Stimulated activated CD8-positive, alpha-beta memory T cell treated with anti-CD3 and anti-CD28 coated beads, Interleukin-15, amount 100 ng/mL, for 48 hours (primary cell): ENCODE measurements around the gene ZBTB20.

Experiments
- DNase-seq, 2 donors: peaks; one replicate each; pipeline ENCODE4 v3.0.0-alpha.2; 2020; ENCODE audit warnings: low read depth in 2 of 2

ZBTB20 gene

DNA sequence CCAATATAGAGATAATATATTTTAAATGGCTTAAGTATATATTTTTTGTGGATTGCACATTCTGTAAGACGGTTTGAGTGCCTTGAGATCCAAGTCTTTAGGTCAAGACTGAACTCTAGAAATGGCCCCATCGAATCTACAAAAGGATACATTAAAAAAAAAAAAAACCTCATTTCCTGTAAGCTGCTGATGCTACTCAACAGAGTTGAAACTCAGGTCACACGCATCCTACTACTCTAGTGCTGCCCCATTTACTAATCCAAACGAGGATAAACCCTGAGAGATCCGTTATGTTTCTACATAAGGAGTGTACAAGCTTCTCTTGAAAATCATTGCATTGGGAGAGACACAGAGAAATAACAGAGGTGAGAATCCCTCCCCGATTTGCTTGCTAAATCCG, 666.0 kb downstream of the ZBTB20 start:
- DNase-seq = no peak

DNA sequence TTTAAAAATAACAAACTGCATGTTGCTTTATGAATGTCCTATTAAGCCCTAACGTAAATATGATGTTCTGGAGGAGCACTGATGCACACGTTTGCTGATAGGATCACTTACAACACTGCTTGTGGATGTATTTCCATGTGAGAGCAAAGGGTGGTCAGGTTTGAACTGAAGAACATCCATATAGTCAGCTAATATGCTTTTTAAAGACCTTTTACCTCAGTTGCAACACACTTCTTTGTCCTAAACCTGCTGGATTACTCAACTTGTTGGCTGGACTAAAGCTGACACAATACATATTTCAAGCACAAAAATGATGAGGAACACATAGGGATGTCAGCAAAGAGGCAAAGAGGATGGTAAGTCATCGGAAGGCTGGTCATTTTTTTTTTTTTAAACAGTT, 666.6 kb downstream of the ZBTB20 start:
- DNase-seq = no peak

DNA sequence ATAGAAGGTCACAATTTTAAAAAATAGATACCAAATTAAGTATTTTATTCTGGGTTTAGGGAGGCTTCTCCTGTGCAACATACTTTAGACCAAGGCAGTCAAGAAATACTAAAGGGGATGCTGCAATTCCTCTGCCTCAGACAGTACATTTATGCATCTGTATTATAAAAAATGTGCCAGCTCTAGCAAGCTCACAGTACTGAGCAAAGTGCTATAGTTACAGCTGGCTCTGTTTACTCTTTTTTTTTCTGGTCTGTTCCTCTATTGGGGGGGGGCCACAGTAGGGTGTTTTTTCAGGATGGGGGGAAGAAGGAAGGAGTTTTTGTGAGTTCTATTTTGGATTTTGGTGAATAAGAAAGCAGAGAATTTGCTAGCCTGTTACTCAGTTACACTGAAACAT, 668.3 kb downstream of the ZBTB20 start:
- no peak for DNase-seq

DNA sequence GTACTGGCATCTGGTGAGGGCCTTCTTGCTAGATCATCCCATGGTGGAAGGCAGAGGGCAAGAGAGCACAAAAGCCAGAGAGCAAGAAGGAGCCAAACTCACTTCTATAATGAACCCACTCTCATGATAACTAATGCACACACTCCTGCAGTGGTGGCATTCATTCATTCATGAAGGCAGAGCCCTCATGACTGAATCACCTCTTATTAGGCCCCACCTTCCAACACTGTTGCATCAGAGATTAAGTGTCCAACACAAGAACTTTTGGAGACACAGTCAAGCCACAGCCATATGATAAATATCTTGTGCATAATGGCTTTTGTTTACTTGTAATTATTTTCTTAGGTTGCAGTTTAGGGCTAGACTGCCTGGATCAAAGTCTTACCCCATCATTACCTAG, 670.6 kb downstream of the ZBTB20 start:
- no peak for DNase-seq

DNA sequence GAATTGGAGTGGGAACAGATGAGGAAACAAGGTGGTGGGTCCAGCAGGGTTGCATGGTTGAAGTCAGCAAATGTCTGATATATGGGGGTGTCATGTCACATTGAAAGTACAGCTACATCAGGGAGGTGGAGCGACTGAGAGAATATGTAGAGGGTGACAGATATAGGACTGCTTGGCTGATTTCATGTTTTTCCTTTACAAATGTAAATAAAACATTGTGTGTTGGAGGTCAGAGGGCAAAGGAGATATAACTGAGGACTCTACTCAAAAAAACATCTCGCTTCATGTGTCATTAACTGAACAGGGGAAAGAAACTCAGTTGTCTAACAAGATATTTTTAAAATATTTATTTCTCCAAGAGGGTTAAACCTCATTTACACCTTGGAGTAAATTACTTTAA, 675.6 kb downstream of the ZBTB20 start:
- no peak for DNase-seq

DNA sequence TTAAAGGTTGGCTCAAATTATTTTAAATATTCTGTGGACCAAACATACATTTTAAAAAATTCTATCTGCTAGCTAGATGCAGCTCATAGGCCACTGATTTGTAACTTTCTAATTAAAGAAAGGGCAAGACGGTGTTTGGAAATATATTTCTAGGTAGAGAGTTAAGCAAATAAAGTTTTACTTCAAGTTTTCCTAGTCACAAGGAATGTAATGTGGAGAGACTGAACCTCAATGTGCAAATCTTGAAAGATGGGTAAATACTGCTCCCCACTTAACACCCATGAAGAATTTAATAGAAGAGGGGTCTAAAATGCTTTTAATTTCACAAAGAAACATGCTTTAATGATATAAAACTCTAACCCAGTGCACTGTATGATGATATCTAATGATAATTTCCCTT, 678.0 kb downstream of the ZBTB20 start:
- DNase-seq = no peak

DNA sequence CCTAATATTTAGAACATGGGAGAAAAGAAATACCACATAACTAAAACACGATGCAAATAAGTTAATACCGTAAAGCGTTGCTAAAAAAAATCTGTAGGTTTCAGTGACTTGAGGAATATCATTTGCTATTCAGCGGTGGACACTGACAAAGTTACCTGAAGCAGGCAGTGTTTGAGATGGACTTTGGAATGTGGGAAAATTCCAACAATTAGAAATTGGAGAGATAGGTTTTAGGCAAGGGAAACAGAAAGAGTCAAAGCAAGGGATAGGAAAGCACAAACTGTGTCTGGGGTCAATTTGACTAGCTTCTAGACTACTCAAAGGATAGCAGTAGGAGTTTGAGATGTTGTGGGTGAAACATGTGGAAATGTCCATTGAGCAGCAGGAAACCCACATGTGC, 680.3 kb downstream of the ZBTB20 start:
- DNase-seq = no peak

DNA sequence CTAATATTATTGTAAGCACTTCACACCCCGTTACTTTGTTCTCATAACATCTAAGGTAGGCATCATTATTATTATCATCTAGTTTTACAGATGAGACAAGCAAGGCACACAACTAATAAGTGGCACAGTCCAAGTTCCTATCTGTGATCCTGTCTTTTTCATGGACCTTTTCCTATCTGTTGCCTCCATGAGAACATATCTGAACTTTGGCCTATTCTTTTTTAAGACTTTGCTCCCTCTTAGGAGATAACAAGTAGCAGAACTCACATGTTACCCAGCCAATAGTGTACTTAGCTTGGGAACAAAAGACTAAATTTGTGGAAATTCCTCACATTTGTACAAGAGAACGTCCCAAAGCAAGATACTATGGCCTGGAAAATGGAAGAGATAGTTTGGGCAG, 680.8 kb downstream of the ZBTB20 start:
- DNase-seq = no peak

DNA sequence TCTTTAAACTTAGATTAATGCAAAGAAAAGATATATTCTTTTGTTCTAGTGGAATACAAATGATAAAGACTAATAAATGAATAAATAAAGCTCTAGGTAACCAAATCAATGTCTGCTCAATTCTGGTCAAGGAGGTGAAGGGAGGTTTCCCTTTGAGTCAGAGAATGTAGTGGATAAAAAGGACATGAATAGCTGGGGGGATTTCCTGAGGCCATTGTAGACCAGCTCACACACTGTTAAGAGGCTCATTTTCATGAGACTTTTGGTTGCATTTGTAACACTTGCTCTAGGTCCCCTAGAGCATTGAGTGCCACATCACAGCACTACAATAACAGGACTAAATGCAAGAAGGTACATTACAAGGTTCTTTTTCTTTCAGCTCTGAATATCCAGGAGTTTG, 682.5 kb downstream of the ZBTB20 start:
- DNase-seq = no peak

DNA sequence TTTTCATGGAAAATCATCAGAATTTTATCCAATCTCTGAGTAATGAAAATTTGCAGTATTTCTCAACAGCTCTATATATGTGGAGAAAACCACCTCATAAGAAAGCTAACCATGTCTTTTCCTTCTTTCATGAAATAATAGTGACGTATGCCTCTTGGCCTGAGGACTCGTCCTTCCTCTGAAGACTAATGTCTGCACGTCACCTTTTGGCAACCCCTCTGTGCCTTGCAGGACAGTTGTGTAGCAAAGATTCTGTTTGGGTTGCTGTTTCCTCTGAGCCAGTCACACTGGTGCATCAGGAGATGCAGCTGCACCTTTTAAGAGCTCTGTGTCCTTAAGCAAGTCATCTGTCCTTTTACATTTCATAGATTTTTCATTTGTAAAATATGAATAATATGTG, 684.3 kb downstream of the ZBTB20 start:
- no peak for DNase-seq

DNA sequence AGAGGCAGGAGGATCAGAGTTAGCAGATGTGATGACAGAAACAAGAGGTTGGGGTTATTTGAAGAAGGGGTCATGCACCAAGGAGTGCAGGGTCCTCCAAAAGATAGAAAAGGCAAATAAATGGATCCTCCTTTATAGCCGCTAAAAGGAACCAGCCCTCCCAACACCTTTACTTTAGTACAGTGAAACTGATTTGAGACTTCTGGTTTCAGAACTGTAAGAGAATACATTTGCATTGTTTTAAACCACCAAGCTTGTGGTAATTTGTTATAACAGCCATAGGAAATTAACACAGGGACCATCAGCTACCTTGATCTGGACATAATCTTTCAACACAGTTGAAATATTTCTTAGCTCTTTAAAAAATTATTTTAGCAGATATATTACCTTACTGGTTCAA, 686.6 kb downstream of the ZBTB20 start:
- no peak for DNase-seq

DNA sequence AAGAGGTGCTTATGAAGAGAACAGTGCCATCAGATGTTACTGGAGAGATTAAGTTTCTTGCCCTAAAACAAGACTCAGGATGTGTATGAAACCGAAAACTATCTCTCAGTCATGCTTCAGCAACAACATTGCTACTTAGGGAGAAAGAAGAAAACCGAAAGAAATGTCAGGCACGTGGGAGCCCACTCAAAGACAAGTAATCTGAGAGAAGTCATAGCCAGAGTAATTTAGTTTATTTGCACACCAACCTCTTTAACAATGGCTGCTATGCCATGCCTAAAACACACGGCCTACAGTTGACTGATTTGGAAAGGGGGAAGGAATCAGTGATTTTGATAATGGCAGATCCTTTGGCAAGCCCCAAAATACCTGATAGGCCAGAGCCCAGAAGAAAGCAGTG, 690.3 kb downstream of the ZBTB20 start:
- no peak for DNase-seq

DNA sequence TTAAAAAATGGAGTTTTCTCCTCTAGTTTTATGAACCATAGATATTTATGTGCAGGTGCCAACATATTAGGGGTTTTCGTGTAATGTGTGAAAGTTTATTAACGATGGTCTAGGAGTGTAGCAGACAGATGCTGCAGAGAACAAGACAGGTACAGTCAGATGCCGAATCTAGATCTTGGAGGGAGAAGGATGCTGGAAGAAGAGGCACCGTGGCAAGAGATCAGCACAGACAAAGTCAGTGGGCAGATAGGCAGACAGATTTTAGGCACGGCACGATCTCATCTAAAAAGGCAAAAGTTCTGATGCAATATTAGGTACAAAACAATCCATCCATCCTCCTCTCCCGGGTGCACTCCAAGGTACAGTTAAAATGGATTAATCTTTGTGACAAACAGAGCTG, 691.7 kb downstream of the ZBTB20 start:
- DNase-seq = no peak

DNA sequence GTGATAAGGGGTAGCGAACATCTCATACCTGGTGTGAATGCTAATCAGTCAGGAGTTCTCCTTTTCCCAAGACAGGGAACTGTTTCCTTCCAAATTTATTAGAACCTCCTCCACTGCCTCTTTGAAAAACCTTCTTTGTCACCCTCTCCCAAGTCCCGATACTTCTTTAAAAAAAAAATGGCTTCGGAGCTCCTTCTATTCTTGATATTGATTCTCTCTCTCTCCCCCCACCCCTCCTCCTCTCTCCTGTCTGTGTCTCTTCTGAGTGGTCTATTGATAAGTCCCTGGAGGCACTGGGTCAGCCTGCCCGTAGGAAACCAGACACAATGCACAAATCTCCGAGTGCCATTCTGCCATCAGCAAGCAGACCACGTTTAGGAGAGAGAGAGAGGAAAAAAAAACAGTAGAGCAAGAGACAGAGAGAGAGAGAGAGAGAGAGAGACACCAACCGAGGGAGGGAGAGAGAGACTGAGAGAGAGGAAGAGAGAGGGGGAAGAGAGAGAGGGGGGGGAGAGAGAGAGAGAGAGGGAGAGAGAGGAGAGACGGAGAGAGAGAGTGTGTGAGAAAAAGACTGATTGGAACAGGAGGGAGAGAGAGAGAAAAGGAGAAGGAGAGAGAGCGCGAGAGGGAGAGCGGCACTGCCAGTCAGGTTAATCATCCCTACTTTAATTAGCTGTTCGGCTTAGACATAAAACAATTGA, 692.4 kb downstream of the ZBTB20 start:
- no peak for DNase-seq

DNA sequence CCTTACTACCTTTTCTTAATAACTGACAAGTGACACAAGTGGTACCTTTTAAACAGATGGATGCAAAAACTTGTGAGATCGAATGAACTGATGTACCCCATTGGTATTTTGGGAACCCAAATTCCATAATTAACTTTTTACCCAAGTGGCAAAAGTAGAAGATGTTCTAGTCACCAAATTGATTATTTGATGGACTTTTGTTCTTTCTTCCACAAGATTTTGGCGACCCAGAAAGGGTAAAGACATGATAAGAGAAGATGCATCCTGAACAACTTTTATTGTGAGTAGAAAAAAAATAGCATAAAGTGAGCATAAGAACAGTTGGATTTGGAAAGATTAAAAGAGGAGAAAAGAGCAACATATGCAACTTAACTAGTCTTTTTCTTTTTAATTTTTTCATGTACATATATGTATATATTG, 693.7 kb downstream of the ZBTB20 start:
- no peak for DNase-seq

DNA sequence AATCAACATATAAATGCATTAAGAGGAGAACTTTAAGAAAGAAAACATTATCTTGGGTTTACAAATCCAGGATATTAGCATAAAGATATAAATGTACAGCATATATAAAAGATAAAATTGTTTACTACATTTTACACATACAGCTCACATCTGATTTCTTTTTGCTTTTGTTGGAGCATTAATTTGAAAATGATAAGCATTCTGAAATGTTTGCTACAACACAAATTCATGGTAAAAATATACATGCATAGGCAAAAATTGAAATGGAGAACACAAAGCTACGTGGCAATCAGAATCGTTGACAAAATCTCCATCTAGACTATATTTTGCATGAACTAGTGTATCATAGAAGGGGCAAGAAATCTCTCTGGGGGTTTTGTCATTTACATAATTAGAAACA, 694.2 kb downstream of the ZBTB20 start:
- DNase-seq = no peak

DNA sequence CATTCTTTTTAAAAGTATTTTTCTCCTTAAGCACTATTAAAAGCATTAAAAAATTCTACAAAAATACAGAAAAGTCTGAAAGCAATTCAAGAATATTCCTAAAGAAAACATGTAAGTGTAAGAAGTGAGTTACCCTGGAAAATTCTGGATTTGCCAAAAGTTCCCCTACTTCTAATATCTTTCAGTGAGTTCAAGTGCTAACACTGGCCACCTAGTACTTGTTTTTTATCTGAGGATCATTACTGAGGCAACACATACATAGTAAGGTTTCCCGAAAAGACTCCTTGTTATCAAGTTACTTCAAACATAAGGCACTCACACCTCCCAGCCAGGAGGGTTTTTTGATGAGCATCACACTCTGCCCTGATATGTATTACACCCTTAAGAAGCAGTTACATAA, 694.8 kb downstream of the ZBTB20 start:
- no peak for DNase-seq

DNA sequence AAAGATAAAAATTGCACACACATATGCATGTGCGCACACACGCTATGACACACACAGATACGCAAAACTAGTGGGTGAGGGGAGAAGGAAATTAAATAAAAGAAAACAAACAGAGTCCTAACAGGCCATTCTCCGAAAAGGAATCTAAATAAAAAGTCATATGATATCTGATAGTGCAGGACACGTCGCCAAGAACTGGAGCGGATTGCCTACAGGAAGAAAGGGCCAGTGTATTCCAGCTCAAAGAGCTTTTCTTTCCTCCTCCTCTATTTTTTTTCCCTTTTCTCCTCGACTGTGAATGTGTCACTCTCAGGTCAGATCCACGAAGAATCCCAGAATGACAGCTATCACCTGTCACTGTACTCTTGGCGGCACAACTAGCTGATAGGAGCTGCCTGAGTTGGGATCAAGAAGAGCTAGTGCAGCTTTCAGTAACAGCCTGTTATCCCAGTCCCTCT, 695.5 kb downstream of the ZBTB20 start:
- DNase-seq = no peak

DNA sequence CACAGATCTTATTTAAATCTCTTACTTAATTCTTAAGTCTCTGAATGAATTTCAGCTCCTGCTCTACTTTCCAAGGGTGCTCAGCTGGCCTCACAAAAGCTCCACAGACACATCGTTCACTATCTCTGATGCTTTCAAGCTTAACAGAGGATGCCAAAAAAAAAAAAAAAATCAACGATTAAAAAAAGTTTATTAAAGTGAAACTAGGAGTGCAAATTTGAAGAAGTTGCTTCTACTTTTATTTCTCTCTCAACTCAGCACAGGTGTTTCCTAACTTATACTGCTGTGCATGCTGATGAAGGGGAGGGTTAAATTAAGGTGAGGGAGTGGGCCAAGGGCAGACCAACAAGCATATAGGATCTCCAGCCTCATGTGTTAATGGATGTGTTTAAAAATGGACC, 696.0 kb downstream of the ZBTB20 start:
- no peak for DNase-seq

DNA sequence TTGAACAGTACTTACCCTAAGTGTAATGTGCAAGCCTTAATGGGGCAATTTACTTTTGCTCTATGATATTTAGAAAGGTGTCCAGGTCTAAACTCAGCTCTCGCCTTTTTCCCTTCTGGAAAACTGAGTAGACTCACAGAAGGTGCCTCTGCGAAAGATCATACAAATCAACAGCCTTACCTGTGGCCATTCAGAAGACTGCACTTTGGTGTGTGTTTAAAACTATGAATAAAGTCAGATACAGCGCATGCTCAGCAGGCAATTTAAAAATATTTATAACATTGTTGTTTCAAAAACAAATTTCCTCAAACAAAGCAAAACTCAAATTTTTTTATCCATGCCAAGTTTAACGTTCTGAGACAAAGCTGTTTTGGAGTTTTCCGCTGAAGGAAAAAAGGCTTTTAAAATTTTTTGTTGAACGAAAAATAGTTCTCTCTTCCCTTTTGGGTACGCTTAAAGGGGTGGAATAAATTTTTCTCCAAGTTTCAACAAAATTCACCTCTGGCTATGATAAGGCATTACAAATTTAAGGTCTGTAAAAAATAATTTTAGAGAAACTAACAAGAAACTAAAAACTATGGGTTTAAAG, 697.0 kb downstream of the ZBTB20 start:
- DNase-seq = no peak

DNA sequence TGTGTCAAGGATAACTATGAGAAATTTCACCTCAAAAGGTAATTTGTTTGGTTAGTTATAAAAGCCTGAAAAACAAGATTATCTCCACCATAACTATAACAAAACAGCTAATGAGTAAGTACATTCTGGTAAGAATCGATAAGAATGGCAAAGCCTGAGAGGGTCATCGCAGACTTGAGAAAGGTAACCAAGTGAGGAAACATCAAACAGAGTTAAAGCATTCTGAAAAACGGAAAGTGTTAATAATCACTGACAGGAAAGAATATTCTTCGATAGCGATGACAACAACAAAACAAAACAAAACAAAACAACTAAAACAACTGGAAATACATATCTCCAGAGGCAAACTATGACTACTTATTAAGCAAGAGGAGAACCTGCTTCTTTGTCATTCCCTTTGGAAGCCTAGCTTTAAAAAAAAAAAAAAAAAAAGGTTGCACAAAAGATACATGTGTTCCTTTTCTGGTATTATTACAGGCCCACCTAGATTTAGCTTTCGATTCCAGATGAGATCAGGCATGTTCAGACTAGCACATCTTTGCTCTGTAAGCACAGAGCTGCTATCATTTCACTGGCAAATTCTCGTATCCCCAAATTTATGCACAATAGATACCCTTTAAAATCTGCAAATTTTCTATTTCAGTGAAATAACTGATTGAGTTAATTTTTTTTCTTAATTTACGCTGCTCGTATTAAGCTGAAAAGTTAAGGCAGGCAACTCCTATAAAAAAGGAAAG, 697.6 kb downstream of the ZBTB20 start:
- DNase-seq = no peak

DNA sequence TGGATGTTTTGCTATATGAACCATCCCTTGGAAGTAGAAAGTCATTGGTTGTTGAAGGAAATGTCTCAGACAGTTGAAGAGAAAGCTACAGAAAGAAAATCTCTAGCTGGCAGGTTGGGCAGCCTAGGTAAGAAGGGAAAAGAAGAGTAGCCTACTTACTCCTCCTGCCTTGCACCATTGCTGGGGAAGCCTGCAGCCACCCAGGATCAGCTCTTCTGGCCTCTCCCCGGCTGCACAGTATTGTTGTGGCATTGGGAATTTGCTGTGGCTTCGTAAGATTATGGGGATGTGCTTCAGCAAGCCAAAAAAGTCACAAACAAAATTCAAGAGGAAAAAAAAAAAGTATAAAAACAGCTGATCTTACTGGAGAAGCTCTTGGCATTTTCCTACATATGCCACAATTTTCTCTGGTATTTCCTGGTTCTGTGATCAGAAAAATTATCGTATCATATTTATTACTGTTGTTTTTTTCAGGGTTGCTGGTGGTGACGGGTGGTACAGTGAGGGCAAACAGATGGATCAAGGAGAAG, 699.1 kb downstream of the ZBTB20 start:
- DNase-seq = no peak

DNA sequence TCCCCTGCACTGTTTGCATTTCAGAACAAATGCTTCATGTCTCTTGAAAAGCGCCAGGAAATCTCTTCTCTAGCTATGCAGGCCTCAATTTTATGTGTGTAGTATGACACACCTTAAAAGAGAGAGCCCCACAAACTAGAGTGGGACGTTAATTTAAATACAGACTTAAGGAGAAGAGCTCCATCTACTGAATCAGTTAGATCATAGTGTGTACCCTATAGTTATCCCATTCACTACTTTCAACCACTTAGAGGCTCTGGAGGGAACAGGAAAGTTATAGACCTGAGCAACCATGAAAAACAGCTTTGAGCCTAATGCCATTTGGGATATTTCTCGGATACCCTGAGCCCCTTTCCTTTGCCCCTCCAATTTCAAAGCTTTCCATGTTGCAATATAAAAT, 699.5 kb downstream of the ZBTB20 start:
- no peak for DNase-seq
